Esophagus muscularis mucosa (tissue), 4 donors: Measurements from ENCODE around the gene PLEKHA5. TPM values are rescaled to one million over a fixed set of nuclear protein-coding genes. Genes with fewer than 3 reads are reported as not detected.
"Not testable (repeated sequence)": the region's sequence is repeated elsewhere in the genome, so short reads cannot be mapped to it uniquely, and the experiment has no call there.

Source experiments
- DNase-seq: peaks from one replicate; pipeline ENCODE4 v3.0.0-alpha.2; 2017; ENCODE audit errors: extremely low spot score
- H3K27ac ChIP-seq, 4 donors: fragments of 200-600 bp; sonication (generic); replicated peaks in 1 of 4; 1 replicate in 3 of 4; 2 replicates in 1 of 4; pipeline ENCODE4 v1.5.1; 2016 to 2019; ENCODE audit warnings: mild to moderate bottlenecking in 1 of 4
- H3K27me3 ChIP-seq, 4 donors: fragments of 200-600 bp; sonication (generic); one replicate each; pipeline versions ENCODE4 v1.5.1 to v1.6.0; 2016 to 2019
- H3K36me3 ChIP-seq, 4 donors: fragments of 200-600 bp; sonication (generic); one replicate each; pipeline ENCODE4 v1.5.1; 2016 to 2019
- H3K4me1 ChIP-seq, 4 donors: fragments of 200-600 bp; sonication (generic); one replicate each; pipeline ENCODE4 v1.5.1; 2016 to 2019
- H3K4me3 ChIP-seq, 4 donors: fragments of 200-600 bp; sonication (generic); 1 replicate in 2 of 4; 2 replicates in 2 of 4; pipeline ENCODE4 v1.5.1; 2016 to 2019; ENCODE audit warnings: mild to moderate bottlenecking in 4 of 4, moderate library complexity in 1 of 4
- H3K9me3 ChIP-seq, 4 donors: fragments of 200-600 bp; sonication (generic); 1 replicate in 3 of 4; 2 replicates in 1 of 4; pipeline ENCODE4 v1.5.1; 2016 to 2019
- CTCF ChIP-seq, 3 experiments: fragments of 200-600 bp in 2 of 3; fragments of 450-650 bp in 1 of 3; sonication (generic) in 2 of 3; IDR thresholded peaks; one replicate each; pipeline ENCODE4 v1.5.1; 2017 to 2019; ENCODE audit warnings: antibody characterized with exemption in 3 of 3, mild to moderate bottlenecking in 2 of 3, moderate library complexity in 1 of 3
- EP300 ChIP-seq: sonication (generic); formaldehyde crosslinking; IDR thresholded peaks from one replicate; pipeline ENCODE4 v1.6.1; 2017; ENCODE audit warnings: antibody characterized with exemption
- POLR2A ChIP-seq: fragments of 450-650 bp; IDR thresholded peaks from one replicate; pipeline ENCODE4 v1.6.1; 2017; ENCODE audit warnings: antibody characterized with exemption, moderate library complexity, mild to moderate bottlenecking, low read depth
- POLR2AphosphoS5 ChIP-seq, 2 donors: sonication (generic); formaldehyde crosslinking; IDR thresholded peaks; one replicate each; pipeline ENCODE4 v1.6.1; 2017; ENCODE audit warnings: antibody characterized with exemption in 2 of 2
- WGBS: methylation state at CpG from one replicate; pipeline ENCODE4 v1.1.5; 2018; 5-methylcytosine and 5-hydroxymethylcytosine counted together
- intact Hi-C: fragments of 100-400 bp; cut with DNase I; formaldehyde crosslinking; loops from one replicate; pipeline ENCODE4 v1.15.1; 2023
- total RNA-seq, 4 donors: library from RNA; depleted of rRNA; stranded (reverse); fragments of >200 nt; gene quantifications; one replicate each; pipeline versions ENCODE4 v1.1.0 to v1.2.1, GENCODE V29; 2016

The PLEKHA5 gene
- total RNA-seq, 4 donors from 2014 or later = 50.7 to 88.5 (median 58.6) TPM

DNA sequence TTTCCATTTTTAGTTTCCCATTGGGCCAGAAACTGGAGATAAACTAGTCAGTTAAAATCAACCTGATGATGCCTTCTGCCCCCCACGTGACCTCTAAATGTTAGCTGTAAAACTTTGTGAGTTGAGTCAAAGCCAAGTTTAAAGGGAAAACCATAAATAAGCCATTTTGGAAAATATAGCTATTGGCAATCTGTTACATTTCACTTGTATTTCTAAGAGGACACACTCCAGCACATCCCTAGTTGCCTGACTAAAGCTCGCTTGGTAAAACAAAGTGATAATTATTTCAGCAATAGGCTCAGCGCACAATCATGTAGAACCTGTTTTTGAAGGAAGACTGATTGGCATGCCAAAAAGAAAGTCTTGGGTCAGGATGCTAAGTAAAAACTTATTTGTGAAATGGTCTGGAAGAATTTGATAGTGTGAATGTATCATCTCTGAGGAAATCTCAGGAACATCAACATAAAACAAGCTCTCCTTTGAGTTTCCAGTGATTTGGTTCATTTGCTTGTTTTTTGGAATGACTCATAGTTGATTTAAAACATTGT, 260.6 kb downstream of the PLEKHA5 start:
- Histone ChIP-seq H3K36me3 (no peaks in the 10 kb centered on the region), H3K27ac (no peak overlapping the region), H3K27me3 (no peaks in the 10 kb centered on the region), H3K4me1 (peaks cover 0 to 17% (median 0%) of the 10 kb centered on the region in 4 donors), H3K4me3 (no peak overlapping the region), H3K9me3 (no peaks in the 10 kb centered on the region)
- TF ChIP-seq POLR2AphosphoS5 (IDR thresholded peaks at IDR 0.05) = no peak
- no peak for TF ChIP-seq POLR2A
- TF ChIP-seq EP300 = no peak
- WGBS = 68% methylated on average over 3 of the region's 3 CpGs
- intact Hi-C loops = no loop called here
- DNase-seq = no peak

DNA sequence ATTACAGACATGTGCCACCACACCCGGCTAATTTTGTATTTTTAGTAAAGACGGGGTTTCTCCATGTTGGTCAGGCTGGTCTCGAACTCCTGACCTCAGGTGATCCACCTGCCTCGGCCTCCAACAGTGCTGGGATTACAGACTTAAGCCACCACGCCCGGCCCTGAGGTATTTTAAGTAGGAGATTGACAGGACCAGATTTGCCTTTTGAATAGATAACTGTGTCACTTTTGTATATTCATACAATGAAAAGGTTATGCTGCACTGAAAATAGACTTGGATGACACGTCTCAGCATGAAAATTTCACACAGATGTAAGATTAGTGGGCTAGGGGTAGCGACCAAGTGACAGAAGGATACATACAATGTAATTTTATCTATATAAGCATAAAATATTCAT, 263.1 kb downstream of the PLEKHA5 start:
- H3K4me3 ChIP-seq, DNase-seq, H3K27ac ChIP-seq, intact Hi-C loops, H3K9me3 ChIP-seq, H3K36me3 ChIP-seq, H3K27me3 ChIP-seq: not testable (repeated sequence)
- peaks cover 0 to 17% (median 0%) of the 10 kb centered on the region in 4 donors for H3K4me1 ChIP-seq
- WGBS = 89% methylated on average over 8 of the region's 8 CpGs

DNA sequence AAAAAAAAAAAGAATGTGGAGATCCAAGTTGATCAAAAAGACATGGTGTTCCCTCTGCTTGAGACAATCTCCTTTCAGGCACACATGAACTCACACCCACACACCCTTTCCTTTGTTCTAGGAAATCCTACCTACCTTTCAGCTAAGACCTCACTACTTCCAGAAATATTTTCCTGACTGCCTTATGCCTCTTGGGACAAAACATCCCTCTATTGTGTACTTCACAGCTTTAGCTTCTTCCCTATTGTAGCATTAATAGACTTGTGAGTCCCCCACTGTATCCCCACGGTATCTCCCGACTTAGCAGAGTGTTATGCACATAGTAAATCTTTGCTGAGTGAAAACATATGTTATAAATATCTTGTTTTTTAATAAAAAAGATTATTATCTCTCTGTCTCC, 264.9 kb downstream of the PLEKHA5 start:
- Histone ChIP-seq H3K9me3 (no peaks in the 10 kb centered on the region), H3K27me3 (no peaks in the 10 kb centered on the region), H3K4me1 (peaks cover 0 to 11% (median 0%) of the 10 kb centered on the region in 4 donors), H3K27ac (no peak overlapping the region), H3K4me3 (no peak overlapping the region), H3K36me3 (no peaks in the 10 kb centered on the region)
- TF ChIP-seq POLR2AphosphoS5 (IDR thresholded peaks at IDR 0.05) (no peak), POLR2A (no peak), CTCF (IDR thresholded peaks at IDR 0.05) (no peak), EP300 (no peak)
- intact Hi-C loops = no loop called here
- DNase-seq = no peak
- WGBS = 79% methylated on average over 2 of the region's 2 CpGs

GRCh38 chr12:19397534-19397933, 268.0 kb downstream of the PLEKHA5 start:
- intact Hi-C loops = no loop called here
- TF ChIP-seq POLR2A = no peak
- TF ChIP-seq POLR2AphosphoS5 (IDR thresholded peaks at IDR 0.05) = no peak
- no peak for TF ChIP-seq EP300
- TF ChIP-seq CTCF (IDR thresholded peaks at IDR 0.05) = no peak
- no peaks in the 10 kb centered on the region for H3K36me3 ChIP-seq
- no peaks in the 10 kb centered on the region for H3K9me3 ChIP-seq
- no peak for DNase-seq
- H3K27me3 ChIP-seq = no peaks in the 10 kb centered on the region
- 77% methylated on average over 4 of the region's 4 CpGs for WGBS
- peaks cover 0 to under 1% (median 0%) of the 10 kb centered on the region in 4 donors for H3K4me1 ChIP-seq
- no peak overlapping the region for H3K4me3 ChIP-seq
- H3K27ac ChIP-seq = no peak overlapping the region

- no peaks in the 10 kb centered on the region for H3K9me3 ChIP-seq
- H3K36me3 ChIP-seq = no peaks in the 10 kb centered on the region
- intact Hi-C loops = no loop called here
- H3K27me3 ChIP-seq = no peaks in the 10 kb centered on the region
- H3K4me1 ChIP-seq = peaks cover 0 to 5% (median 2%) of the 10 kb centered on the region in 4 donors
- H3K27ac ChIP-seq = no peak overlapping the region
- DNase-seq = no peak
- WGBS = 73% methylated on average over 6 of the region's 6 CpGs
- H3K4me3 ChIP-seq = no peak overlapping the region
- TF ChIP-seq POLR2AphosphoS5 (IDR thresholded peaks at IDR 0.05) (no peak), EP300 (no peak), CTCF (IDR thresholded peaks at IDR 0.05) (no peak), POLR2A (no peak)
Observed at GRCh38 chr12:19398376-19399363, 269.1 kb downstream of the PLEKHA5 start.

DNA sequence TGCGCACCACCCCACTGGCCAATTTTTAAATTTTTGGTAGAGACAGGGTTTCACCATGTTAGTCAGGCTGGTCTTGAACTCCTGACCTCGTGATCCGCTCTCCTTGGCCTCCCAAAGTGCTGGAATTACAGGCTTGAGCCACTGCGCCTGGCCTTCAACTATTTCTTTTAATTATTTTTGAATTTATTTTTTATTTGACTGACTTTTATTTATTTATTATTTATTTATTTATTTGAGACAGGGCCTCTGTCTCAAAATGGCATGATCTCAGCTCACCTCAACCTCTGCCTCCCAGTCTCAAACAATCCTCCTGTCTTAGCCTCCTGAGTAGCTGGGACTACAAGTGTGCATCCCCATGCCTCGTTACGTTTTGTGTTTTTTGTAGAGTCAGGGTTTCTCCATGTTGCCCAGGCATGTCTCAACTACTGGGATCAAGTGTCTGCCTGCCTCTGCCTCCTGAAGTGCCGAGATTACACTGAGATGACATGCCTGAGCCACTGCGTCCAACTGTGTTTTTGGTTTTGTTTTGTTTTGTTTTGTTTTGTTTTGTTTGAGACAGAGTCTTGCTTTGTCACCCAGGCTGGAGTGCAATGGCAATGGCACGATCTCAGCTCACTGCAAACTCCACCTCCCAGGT, 271.2 kb downstream of the PLEKHA5 start:
- H3K27me3 ChIP-seq, H3K27ac ChIP-seq, H3K9me3 ChIP-seq, DNase-seq, H3K36me3 ChIP-seq, H3K4me3 ChIP-seq, H3K4me1 ChIP-seq, intact Hi-C loops: not testable (repeated sequence)
- 95% methylated on average over 9 of the region's 9 CpGs for WGBS
